ENCODE results near the gene FAM13C. TPM values are rescaled to one million over a fixed set of nuclear protein-coding genes. Genes with fewer than 3 reads are reported as not detected.

FAM13C gene
- total and polyA plus RNA-seq, 10 donors, result 1.5 to 19.7 (median 8.9) TPM

DNA sequence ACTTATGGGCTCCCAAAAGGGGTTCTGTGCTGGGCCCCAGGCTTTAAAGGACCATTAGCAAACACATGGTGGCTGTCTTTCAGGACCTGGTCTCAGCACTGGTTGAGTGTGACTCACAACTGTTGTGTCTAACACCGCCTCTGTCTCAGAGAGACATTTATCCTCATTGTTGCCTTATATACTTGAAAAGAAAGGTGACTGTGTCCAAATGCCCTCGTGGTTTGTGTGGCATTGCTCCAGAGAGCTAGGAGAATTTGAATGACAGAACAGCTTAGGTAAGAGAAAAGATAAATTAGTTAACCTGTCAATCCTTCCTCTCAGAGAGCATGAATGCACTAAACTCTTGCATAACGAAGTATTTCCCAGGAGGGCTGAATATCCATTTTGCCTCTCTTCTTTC lies 14.5 kb upstream of the FAM13C start:
- Histone ChIP-seq H3K9me3 (no peaks in the 10 kb centered on the region), H3K4me3 (no peak overlapping the region), H3K4me1 (no peaks in the 10 kb centered on the region), H3K27me3 (replicated peaks in 1 of 7) (no peaks in the 10 kb centered on the region), H3K27ac (no peak overlapping the region), H3K36me3 (no peaks in the 10 kb centered on the region)
- TF ChIP-seq POLR2AphosphoS5 (IDR thresholded peaks at IDR 0.05) (no peak), POLR2A (IDR thresholded peaks at IDR 0.05) (no peak)
- TF ChIP-seq, protein P1, sequence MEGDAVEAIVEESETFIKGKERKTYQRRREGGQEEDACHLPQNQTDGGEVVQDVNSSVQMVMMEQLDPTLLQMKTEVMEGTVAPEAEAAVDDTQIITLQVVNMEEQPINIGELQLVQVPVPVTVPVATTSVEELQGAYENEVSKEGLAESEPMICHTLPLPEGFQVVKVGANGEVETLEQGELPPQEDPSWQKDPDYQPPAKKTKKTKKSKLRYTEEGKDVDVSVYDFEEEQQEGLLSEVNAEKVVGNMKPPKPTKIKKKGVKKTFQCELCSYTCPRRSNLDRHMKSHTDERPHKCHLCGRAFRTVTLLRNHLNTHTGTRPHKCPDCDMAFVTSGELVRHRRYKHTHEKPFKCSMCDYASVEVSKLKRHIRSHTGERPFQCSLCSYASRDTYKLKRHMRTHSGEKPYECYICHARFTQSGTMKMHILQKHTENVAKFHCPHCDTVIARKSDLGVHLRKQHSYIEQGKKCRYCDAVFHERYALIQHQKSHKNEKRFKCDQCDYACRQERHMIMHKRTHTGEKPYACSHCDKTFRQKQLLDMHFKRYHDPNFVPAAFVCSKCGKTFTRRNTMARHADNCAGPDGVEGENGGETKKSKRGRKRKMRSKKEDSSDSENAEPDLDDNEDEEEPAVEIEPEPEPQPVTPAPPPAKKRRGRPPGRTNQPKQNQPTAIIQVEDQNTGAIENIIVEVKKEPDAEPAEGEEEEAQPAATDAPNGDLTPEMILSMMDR (IDR thresholded peaks at IDR 0.05 in 8 of 11, conservative IDR thresholded peaks at IDR 0.05 in 3 of 11), result no peak
- no peak for DNase-seq
- 67 to 76% (median 72%) methylated on average over 3 of the region's 3 CpGs for WGBS, 5 donors
- intact Hi-C loops (cut with DNase I; ENCODE audit: low total_unique reads), result no loop called here

DNA sequence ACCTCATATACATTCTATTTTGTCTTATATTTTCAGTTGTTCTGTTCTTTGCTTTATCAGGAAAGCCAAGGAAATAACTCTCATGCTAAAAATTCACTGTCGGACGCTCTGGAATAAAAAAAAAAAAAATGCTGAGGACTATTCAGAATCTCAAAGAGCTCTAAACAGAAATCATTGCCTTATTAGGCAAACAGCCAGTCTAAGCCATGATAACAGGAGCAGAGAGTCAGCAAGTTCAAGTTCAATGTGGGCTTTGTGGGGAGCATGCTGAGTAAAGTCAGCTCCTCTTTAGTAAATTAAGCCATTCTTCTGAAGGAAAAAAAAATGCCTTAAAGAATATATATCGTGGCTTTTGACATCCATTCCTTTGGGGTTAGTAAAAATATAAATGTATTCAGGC lies 13.6 kb upstream of the FAM13C start:
- 53 to 76% (median 69%) methylated on average over 3 of the region's 3 CpGs for WGBS, 5 donors
- no peak overlapping the region for H3K27ac ChIP-seq
- H3K4me1 ChIP-seq, result no peaks in the 10 kb centered on the region
- H3K4me3 ChIP-seq, result no peak overlapping the region
- no peaks in the 10 kb centered on the region for H3K9me3 ChIP-seq
- intact Hi-C loops (cut with DNase I; ENCODE audit: low total_unique reads), result no loop called here
- H3K36me3 ChIP-seq, result no peaks in the 10 kb centered on the region
- no peak for DNase-seq
- no peak for TF ChIP-seq POLR2A (IDR thresholded peaks at IDR 0.05)
- TF ChIP-seq, protein P1 (IDR thresholded peaks at IDR 0.05 in 8 of 11, conservative IDR thresholded peaks at IDR 0.05 in 3 of 11), result no peak
- no peaks in the 10 kb centered on the region for H3K27me3 ChIP-seq (replicated peaks in 1 of 7)

DNA sequence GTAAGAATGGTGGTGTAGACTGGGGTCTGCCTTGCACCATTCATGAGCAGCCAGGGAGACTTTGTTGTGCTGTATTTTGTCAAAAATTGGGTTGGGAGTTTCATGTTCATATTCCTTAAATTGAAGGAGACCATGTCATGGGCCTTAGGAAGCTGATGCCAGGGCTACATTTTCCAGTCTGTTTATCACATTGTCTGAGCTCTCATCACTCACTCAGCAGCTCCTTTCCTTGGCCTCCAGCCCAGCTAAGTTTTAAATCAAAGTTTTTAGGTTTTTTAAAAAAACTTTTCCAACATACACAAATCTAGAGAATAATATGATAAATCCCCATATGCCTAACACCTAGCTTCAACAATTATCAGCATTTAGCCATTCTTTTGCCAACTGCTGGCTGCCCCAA lies 12.6 kb upstream of the FAM13C start:
- no peak for DNase-seq
- intact Hi-C loops (cut with DNase I; ENCODE audit: low total_unique reads), result no loop called here
- Histone ChIP-seq H3K36me3 (no peaks in the 10 kb centered on the region), H3K4me3 (no peak overlapping the region), H3K9me3 (no peaks in the 10 kb centered on the region), H3K27ac (no peak overlapping the region), H3K4me1 (no peaks in the 10 kb centered on the region), H3K27me3 (replicated peaks in 1 of 7) (no peaks in the 10 kb centered on the region)
- TF ChIP-seq POLR2A (IDR thresholded peaks at IDR 0.05), result no peak
- TF ChIP-seq, protein P1 (IDR thresholded peaks at IDR 0.05 in 8 of 11, conservative IDR thresholded peaks at IDR 0.05 in 3 of 11), result no peak
- no peak for TF ChIP-seq POLR2AphosphoS5 (IDR thresholded peaks at IDR 0.05)

DNA sequence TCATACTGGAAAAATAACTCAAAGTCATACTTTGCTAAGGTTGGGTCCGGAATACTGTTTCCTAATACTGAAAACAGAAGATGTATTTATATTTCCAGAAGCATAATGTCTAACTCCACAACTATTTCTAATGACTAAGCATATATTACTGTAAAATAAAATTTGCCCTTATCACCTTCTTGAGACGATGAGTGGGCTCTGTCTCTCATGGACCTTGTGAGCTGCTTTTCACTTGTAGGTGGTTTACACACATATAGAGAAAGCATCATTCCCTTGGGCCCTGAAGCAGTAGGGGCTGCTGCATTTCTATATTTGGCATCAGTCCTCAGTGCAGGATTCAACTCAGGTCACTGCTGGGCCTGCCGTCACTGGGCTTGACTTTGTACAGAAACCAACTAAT lies 10.7 kb upstream of the FAM13C start:
- TF ChIP-seq POLR2AphosphoS5 (IDR thresholded peaks at IDR 0.05), result no peak
- TF ChIP-seq, protein P1 (IDR thresholded peaks at IDR 0.05 in 8 of 11, conservative IDR thresholded peaks at IDR 0.05 in 3 of 11), result no peak
- TF ChIP-seq POLR2A (IDR thresholded peaks at IDR 0.05), result no peak
- Histone ChIP-seq H3K9me3 (no peaks in the 10 kb centered on the region), H3K4me1 (no peaks in the 10 kb centered on the region), H3K4me3 (no peak overlapping the region), H3K36me3 (no peaks in the 10 kb centered on the region), H3K27me3 (replicated peaks in 1 of 7) (no peaks in the 10 kb centered on the region), H3K27ac (no peak overlapping the region)
- no peak for DNase-seq
- intact Hi-C loops (cut with DNase I; ENCODE audit: low total_unique reads), result no loop called here
- 88 to 97% (median 92%) methylated on average over 3 of the region's 3 CpGs for WGBS, 5 donors

All from spleen (tissue), 11 donors.